GM12873 (cell line): ENCODE results near the gene TUBB3.

ENCODE experiments used
- TF ChIP-seq, protein P1 (sequence below): IDR thresholded peaks from 2 replicates; pipeline ENCODE4 v1.5.1; 2012; ENCODE audit warnings: low read depth, mild to moderate bottlenecking, moderate library complexity, low read length, control low read depth; ENCODE audit not compliant: insufficient read depth; ENCODE audit errors: missing control alignments

Gene TUBB3

GRCh38 chr16:89910717-89911354 is 12.3 kb upstream of the TUBB3 start:
- TF ChIP-seq, protein P1, sequence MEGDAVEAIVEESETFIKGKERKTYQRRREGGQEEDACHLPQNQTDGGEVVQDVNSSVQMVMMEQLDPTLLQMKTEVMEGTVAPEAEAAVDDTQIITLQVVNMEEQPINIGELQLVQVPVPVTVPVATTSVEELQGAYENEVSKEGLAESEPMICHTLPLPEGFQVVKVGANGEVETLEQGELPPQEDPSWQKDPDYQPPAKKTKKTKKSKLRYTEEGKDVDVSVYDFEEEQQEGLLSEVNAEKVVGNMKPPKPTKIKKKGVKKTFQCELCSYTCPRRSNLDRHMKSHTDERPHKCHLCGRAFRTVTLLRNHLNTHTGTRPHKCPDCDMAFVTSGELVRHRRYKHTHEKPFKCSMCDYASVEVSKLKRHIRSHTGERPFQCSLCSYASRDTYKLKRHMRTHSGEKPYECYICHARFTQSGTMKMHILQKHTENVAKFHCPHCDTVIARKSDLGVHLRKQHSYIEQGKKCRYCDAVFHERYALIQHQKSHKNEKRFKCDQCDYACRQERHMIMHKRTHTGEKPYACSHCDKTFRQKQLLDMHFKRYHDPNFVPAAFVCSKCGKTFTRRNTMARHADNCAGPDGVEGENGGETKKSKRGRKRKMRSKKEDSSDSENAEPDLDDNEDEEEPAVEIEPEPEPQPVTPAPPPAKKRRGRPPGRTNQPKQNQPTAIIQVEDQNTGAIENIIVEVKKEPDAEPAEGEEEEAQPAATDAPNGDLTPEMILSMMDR = no peak

DNA sequence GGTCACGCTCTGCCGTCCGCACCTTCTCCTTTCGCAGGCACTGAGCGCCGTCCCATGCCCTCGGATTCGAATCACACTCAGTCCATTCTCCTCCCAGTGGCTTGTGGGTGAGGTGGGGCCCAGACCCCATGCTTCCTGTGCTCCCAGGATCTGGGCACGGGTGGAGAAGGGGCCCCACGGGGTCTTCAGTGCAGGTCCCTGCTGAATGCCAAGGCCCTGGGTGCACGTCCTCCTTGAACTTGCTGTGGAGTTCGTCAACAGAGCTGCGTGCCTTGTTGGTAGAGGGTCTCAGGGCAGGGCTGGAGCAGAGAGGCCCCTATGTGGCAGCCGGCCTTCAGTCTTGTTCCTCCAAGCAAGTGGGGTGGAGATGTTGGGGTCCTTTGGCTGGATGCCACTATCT is 11.8 kb upstream of the TUBB3 start:
- TF ChIP-seq, protein P1 = no peak

DNA sequence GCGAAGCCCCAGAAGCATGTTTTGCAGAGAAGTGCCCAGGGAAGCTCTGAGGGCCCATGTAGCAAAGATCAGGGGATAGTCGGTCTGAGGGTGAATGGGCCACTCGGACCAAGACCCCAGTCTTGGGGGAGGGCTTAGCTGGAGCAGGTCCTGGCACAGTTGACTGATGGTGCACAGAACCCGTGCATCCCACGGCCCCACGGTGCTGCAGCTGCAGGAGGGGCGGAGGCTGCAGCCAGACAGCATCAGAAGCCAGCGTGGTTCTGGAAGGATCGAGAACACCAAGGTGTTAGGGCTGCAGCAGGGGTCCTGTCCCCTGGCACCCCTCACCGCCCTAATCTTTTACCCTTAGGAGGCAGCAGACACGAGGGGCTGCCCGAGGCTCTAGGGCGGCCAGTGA is 11.0 kb upstream of the TUBB3 start:
- TF ChIP-seq, protein P1 = no peak

DNA sequence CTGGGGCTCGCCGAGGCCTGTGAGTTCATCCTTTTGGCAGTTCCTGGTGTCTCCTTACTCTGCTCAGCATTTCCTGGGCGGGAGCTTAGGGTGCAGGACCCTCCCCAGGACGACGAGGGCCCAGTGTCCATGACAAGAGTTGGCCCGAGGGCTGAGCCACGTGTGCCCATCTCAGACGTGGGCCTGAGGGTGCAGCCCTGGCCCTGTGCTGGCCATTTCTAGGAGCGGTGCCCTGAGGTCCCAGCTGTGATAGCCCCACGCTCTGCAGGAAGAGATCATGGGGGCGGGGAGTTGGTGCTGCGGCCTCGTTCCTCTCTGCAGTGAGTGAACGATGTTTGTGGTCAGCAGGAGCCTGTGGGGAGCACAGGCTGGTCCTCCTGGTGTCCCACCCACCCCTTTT is 10.5 kb upstream of the TUBB3 start:
- TF ChIP-seq, protein P1 = no peak

DNA sequence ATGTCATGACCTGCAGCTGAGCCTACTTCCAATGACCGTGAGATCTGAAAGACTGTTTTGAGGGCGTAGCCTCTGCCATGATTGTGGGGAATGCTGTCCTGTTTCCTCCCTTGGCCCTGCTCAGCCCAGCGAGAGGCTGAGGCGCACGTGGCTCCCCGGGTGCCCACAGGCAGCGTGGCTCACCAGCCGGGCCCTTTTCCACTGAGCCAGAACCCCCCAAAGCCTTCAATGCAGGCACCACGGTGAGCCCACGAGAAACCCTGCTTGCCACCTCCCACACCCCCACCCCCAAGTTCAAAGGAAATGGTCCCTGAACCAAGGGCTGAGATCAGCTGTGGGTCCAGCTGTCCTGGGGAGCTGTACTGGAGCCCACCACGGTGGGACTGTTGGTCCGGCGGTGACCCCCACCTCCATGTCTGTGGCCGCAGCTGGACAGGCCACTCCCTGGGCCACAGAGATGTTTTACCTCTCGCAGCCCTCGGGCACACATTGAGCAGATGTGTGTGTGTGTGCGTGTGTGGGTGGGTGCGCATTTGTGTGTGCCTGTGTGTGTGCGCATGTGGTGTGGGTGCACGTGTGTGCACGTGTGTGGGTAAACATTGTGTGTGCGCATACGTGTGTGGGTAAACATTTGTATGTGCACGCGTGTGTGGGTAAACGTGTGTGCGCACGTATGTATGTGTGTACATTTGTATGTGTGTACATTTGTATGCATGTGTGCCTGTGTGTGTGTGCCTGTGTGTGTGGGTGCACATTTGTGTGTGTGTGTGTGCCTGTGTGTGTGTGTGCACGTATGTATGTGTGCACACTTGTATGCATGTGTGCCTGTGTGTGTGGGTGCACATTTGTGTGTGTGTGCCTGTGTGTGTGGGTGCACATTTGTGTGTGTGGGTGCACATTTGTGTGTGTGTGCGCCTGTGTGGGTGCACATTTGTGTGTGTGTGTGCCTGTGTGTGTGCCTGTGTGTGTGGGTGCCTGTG is 9.4 kb upstream of the TUBB3 start:
- TF ChIP-seq, protein P1 = no peak

GRCh38 chr16:89915303-89916232 is 7.6 kb upstream of the TUBB3 start:
- TF ChIP-seq, protein P1 = no peak
